Left ventricle myocardium inferior (tissue), 1 donor: Measurements from ENCODE around the gene C6orf15. TPM values are rescaled to one million over a fixed set of nuclear protein-coding genes. Genes with fewer than 3 reads are reported as not detected.
"Not testable (repeated sequence)": the region's sequence is repeated elsewhere in the genome, so short reads cannot be mapped to it uniquely, and the experiment has no call there.

Experiments
- DNase-seq: peaks from one replicate; pipeline ENCODE4 v3.0.0-alpha.2; 2020
- H3K27ac ChIP-seq: fragments of 200-600 bp; replicated peaks from 2 replicates; pipeline ENCODE4 v1.8.0; 2021
- H3K27me3 ChIP-seq: fragments of 200-600 bp; 2 replicates; pipeline ENCODE4 v1.8.0; 2021; ENCODE audit warnings: low read depth
- H3K36me3 ChIP-seq: fragments of 200-600 bp; 2 replicates; pipeline ENCODE4 v1.8.0; 2021
- H3K4me1 ChIP-seq: fragments of 200-600 bp; 2 replicates; pipeline ENCODE4 v1.8.0; 2021
- H3K4me3 ChIP-seq: fragments of 200-600 bp; 2 replicates; pipeline ENCODE4 v1.8.0; 2021; ENCODE audit warnings: mild to moderate bottlenecking, moderate library complexity
- H3K9me3 ChIP-seq: fragments of 200-600 bp; replicated peaks from 2 replicates; pipeline ENCODE4 v1.8.0; 2021
- CTCF ChIP-seq: fragments of 200-600 bp; IDR thresholded peaks from 2 replicates; pipeline ENCODE4 v1.8.0; 2021; ENCODE audit warnings: antibody characterized with exemption, mild to moderate bottlenecking, borderline replicate concordance
- intact Hi-C: fragments of 100-400 bp; cut with micrococcal nuclease; formaldehyde crosslinking; loops from one replicate; pipeline ENCODE4 v1.11.0; 2022
- total RNA-seq: library from RNA; stranded (reverse); fragmentation: NEBNext Ultra II Directional; extraction: Animal tissue kit (Norgen Biotek cat#: 25700); gene quantifications from one replicate; pipeline ENCODE4 v1.2.1, GENCODE V29; 2021
- donor health status: DM: no; HTN: yes; CAD: no; lungs with severe emphysema.

Gene C6orf15
- total RNA-seq, 1 donor from 2014 or later = not detected

- no peak for DNase-seq
- no peaks in the 10 kb centered on the region for H3K36me3 ChIP-seq
- TF ChIP-seq CTCF = no peak
- no peaks in the 10 kb centered on the region for H3K9me3 ChIP-seq
- no peaks in the 10 kb centered on the region for H3K27me3 ChIP-seq
- no peak overlapping the region for H3K27ac ChIP-seq
- intact Hi-C loops = no loop called here
- no peak overlapping the region for H3K4me3 ChIP-seq
- peaks cover 11% of the 10 kb centered on the region for H3K4me1 ChIP-seq
Observed at GRCh38 chr6:31076611-31077010, 35.8 kb downstream of the C6orf15 start.

GRCh38 chr6:31075528-31075927 lies 36.8 kb downstream of the C6orf15 start:
- Histone ChIP-seq H3K4me1 (peaks cover 11% of the 10 kb centered on the region), H3K36me3 (no peaks in the 10 kb centered on the region), H3K27me3 (no peaks in the 10 kb centered on the region), H3K27ac (no peak overlapping the region), H3K9me3 (no peaks in the 10 kb centered on the region), H3K4me3 (no peak overlapping the region)
- no peak for TF ChIP-seq CTCF
- no peak for DNase-seq
- intact Hi-C loops = no loop called here

- intact Hi-C loops = loop anchor here (5.0 kb wide), 1 partner anchor 157 kb away; no protein-coding TSS in a partner anchor
- DNase-seq = no peak
- Histone ChIP-seq H3K36me3 (no peaks in the 10 kb centered on the region), H3K27me3 (no peaks in the 10 kb centered on the region), H3K4me3 (no peak overlapping the region), H3K4me1 (peaks cover 4% of the 10 kb centered on the region), H3K9me3 (no peaks in the 10 kb centered on the region), H3K27ac (no peak overlapping the region)
- no peak for TF ChIP-seq CTCF
Observed at GRCh38 chr6:31074401-31074800, 38.0 kb downstream of the C6orf15 start.

- DNase-seq = no peak
- Histone ChIP-seq H3K27ac (no peak overlapping the region), H3K27me3 (no peaks in the 10 kb centered on the region), H3K4me1 (peaks cover 4% of the 10 kb centered on the region), H3K36me3 (no peaks in the 10 kb centered on the region), H3K9me3 (no peaks in the 10 kb centered on the region), H3K4me3 (no peak overlapping the region)
- TF ChIP-seq CTCF = peak; percentile 62
- intact Hi-C loops = loop anchor here (5.0 kb wide), 1 partner anchor 153 kb away; no protein-coding TSS in a partner anchor
Observed at GRCh38 chr6:31070711-31071197, 41.6 kb downstream of the C6orf15 start.

GRCh38 chr6:31068669-31069340 lies 43.6 kb downstream of the C6orf15 start:
- H3K4me1 ChIP-seq = peaks cover 4% of the 10 kb centered on the region
- H3K27me3 ChIP-seq = no peaks in the 10 kb centered on the region
- no peaks in the 10 kb centered on the region for H3K36me3 ChIP-seq
- intact Hi-C loops = no loop called here
- peak; percentile 77 for DNase-seq
- no peak overlapping the region for H3K27ac ChIP-seq
- no peaks in the 10 kb centered on the region for H3K9me3 ChIP-seq
- no peak overlapping the region for H3K4me3 ChIP-seq
- TF ChIP-seq CTCF = peak; percentile 95

- H3K4me3 ChIP-seq, intact Hi-C loops, H3K4me1 ChIP-seq, DNase-seq, H3K36me3 ChIP-seq, H3K27me3 ChIP-seq, H3K27ac ChIP-seq, H3K9me3 ChIP-seq: not testable (repeated sequence)
Observed at GRCh38 chr6:31067891-31068668, 44.3 kb downstream of the C6orf15 start.

- H3K4me3 ChIP-seq, H3K9me3 ChIP-seq, DNase-seq, H3K36me3 ChIP-seq, H3K27me3 ChIP-seq, H3K4me1 ChIP-seq, intact Hi-C loops, H3K27ac ChIP-seq: not testable (repeated sequence)
Observed at GRCh38 chr6:31067028-31067427, 45.3 kb downstream of the C6orf15 start.
